HG03575 (cell line): ENCODE data around the gene CYP2D6.
"Not testable (repeated sequence)": the region's sequence is repeated elsewhere in the genome, so short reads cannot be mapped to it uniquely, and the experiment has no call there.

ENCODE experiments used
- ATAC-seq: cut with Tn5 transposase; IDR thresholded peaks from one replicate; pipeline ENCODE4 v1.9.1; 2021; ENCODE audit not compliant: unreplicated experiment, insufficient number of reproducible peaks, low FRiP score; ENCODE audit errors: extremely low read depth

CYP2D6 gene

DNA sequence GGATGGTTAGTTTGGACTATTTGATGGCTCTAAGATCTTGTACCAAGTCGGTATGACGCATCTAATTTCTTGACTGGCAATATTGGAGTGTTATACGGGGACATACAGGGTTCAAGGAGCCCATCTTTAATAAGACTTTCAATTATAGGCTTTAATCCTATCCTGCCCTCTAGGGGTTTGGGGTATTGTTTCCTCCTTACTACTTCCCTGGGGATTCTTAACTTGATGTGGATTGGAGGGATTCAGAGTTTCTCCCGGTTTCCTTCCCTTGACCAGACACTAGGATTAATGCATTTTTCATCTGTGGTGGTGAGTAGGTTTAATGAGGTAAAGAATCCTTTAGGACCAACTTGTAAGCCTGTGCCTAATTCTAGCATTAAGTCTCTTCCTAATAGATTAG, 18.8 kb downstream of the CYP2D6 start:
- ATAC-seq, result no peak

- ATAC-seq, result no peak
These were observed 21.8 kb downstream of the CYP2D6 start for GRCh38 chr22:42108848-42109247.

- ATAC-seq, result not testable (repeated sequence)
These were observed 26.2 kb downstream of the CYP2D6 start for GRCh38 chr22:42104332-42104860.

GRCh38 chr22:42101199-42101598, 29.4 kb downstream of the CYP2D6 start:
- ATAC-seq, result no peak

- no peak for ATAC-seq
These were observed 39.2 kb downstream of the CYP2D6 start for GRCh38 chr22:42091455-42091782.

DNA sequence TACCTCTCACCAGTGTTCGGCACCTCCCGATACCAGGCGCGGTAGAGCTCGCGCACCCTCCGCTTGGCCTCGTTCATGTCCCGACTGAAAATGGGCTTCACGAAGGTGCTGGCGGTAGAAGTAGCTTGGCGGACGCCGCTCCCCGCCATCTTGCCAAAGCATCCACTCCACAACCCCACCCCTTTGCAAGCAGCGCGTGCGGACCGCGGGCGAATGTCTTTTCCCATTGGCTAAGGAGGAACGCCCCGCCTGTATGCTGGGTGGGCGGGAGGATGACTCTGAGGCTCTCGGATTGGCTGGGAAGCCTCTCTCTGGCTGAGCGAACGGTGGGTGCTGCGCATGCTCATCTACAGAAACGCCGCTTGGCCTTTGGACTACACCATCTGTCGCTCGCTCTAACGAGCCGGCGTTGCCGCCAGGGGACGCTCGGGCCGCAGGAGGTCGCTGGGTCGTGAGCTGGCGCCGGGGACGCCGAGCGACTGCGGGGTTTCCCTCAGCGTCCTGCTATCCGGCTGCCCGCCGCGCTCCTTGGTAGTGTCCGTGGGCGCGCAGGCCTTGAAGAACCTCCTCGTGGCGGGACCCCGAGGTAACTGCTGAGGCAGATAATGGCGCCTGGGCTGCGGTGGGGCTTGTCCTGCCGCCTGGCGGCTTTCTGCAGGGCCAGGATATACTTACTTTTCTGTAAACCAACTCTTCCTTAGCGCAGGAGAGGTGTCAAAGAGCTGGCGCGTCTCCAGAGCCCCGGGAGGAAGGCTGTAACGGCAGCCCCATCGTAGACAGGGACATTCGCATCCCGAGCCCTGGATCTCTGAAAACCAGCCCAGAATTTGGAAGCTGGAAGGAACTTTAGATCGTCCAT, 39.8 kb downstream of the CYP2D6 start, which contains the start of gene NDUFA6:
Gene NDUFA6 (minus strand): TSS at position 177 of the 859 bp plus-strand sequence. CDS start 28 bp downstream, at position 149.
- peak; percentile 81 for ATAC-seq

DNA sequence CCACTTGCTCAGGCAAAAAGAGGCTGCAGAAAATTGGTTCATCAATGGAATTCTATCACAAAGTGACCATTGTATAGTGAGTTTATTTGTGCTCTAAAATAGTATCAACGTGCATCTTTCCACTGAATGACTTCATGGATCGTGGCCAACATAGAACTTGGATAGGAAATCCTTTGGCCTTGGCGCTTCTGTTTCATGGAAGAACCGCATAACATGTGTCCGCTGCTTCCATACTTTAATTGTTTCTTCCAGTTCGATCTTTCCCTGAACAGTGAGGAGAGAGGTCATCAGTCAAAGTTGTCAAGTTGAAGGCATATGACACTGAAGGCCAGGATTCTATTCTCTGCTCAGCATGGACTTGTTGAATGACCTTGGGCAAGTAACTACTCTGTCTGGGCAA, 44.6 kb downstream of the CYP2D6 start:
- no peak for ATAC-seq

DNA sequence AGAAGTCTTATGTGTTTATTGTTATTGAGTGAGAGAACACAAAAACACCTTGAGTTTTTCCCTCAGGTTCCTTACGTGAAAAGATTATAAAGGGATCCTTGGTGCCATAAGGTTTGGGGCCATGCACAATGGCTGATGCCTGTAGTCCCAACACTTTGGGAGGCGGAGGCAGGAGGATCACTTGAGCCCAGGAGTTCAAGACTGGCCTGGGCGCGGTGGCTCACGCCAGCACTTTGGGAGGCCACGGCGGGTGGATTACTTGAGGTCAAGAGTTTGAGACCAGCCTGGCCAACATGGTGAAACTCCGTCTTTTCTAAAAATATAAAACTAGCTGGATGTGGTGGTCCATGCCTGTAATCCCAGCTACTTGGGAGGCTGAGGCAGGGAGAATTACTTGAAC, 45.7 kb downstream of the CYP2D6 start:
- no peak for ATAC-seq

- no peak for ATAC-seq
These were observed 47.5 kb downstream of the CYP2D6 start for GRCh38 chr22:42083119-42083518.

GRCh38 chr22:42080287-42080686, 50.3 kb downstream of the CYP2D6 start:
- no peak for ATAC-seq

- ATAC-seq, result peak; percentile 35
These were observed 51.0 kb downstream of the CYP2D6 start, which contains the start of gene SMDT1 for GRCh38 chr22:42079319-42080251. Gene SMDT1 (plus strand): TSS chr22:42079700. CDS start chr22:42079769, 69 bp downstream.

- no peak for ATAC-seq
These were observed 51.9 kb downstream of the CYP2D6 start for GRCh38 chr22:42078469-42079318.

GRCh38 chr22:42077486-42078125, 53.0 kb downstream of the CYP2D6 start:
- ATAC-seq, result no peak

DNA sequence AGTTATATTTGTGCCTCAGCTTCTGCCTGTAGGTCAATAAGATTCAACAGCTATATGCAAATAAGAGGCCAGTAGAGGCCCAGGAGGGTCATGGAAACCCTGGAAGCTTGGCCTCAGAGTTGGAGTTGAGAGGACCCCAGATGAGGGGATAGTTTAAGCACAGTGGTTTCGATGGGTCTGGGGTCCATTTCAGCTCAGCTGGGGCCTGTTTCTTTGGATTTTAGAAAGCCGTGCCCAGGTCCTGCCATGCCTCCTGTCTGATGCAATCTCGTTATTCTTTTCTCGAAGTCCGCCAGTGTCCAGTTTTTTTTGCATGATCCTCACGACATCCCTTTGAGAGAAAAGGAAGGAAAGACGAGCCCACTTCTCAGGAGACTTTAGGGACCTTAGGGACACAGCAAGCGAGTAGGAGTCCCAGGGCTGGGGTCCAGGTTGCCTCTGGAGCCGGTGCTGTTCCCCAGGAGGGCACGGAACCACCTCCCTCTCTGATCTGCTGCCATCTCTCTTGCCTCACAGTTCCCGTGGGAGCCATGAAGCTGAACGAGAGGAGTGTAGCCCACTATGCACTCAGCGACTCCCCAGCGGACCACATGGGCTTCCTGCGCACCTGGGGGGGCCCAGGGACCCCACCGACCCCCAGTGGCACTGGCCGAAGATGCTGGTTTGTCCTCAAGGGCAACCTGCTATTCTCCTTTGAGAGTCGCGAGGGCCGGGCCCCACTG, 53.7 kb downstream of the CYP2D6 start:
- no peak for ATAC-seq
